ENCODE data around the gene PITX2. TPM values are rescaled to one million over a fixed set of nuclear protein-coding genes. Genes with fewer than 3 reads are reported as not detected.
A peak's percentile ranks its signal among the peaks of the same experiment; 100 is the strongest.

PITX2 gene
- total and polyA plus RNA-seq, 10 donors: 0.12 TPM; not detected in 9

GRCh38 chr4:110613745-110614144 is 9.1 kb downstream of the PITX2 start:
- H3K27me3 ChIP-seq (replicated peaks in 1 of 7): peaks cover 0 to 100% (median 98%) of the 10 kb centered on the region in 7 donors
- H3K36me3 ChIP-seq: no peaks in the 10 kb centered on the region
- TF ChIP-seq POLR2A (IDR thresholded peaks at IDR 0.05) (no peak), CTCF (IDR thresholded peaks at IDR 0.05 in 8 of 11, conservative IDR thresholded peaks at IDR 0.05 in 3 of 11) (no peak)
- peaks cover 0 to 7% (median 0%) of the 10 kb centered on the region in 8 donors for H3K9me3 ChIP-seq
- no peak overlapping the region for H3K4me3 ChIP-seq
- H3K27ac ChIP-seq: no peak overlapping the region
- DNase-seq: no peak
- WGBS, 5 donors: 15 to 20% (median 17%) methylated on average over 3 of the region's 3 CpGs
- intact Hi-C loops (cut with DNase I; ENCODE audit: low total_unique reads): no loop called here
- peaks cover 0 to 19% (median 3%) of the 10 kb centered on the region in 6 donors for H3K4me1 ChIP-seq

- WGBS, 5 donors: 9 to 21% (median 13%) methylated on average over 22 to 23 of the region's 23 CpGs
- TF ChIP-seq POLR2AphosphoS5 (IDR thresholded peaks at IDR 0.05) (no peak), POLR2A (IDR thresholded peaks at IDR 0.05) (no peak), CTCF (IDR thresholded peaks at IDR 0.05 in 8 of 11, conservative IDR thresholded peaks at IDR 0.05 in 3 of 11) (no peak)
Measured at GRCh38 chr4:110612631-110613269, 10.1 kb downstream of the PITX2 start.

GRCh38 chr4:110611968-110612447 is 10.9 kb downstream of the PITX2 start:
- H3K4me3 ChIP-seq: peak overlapping the region in 1 of 8 donors; percentile 22
- no peaks in the 10 kb centered on the region for H3K36me3 ChIP-seq
- WGBS, 5 donors: 12 to 19% (median 14%) methylated on average over 28 to 30 of the region's 30 CpGs
- peaks cover 0 to 18% (median 3%) of the 10 kb centered on the region in 6 donors for H3K4me1 ChIP-seq
- no peak for TF ChIP-seq CTCF (IDR thresholded peaks at IDR 0.05 in 8 of 11, conservative IDR thresholded peaks at IDR 0.05 in 3 of 11)
- no peak for TF ChIP-seq POLR2AphosphoS5 (IDR thresholded peaks at IDR 0.05)
- TF ChIP-seq POLR2A (IDR thresholded peaks at IDR 0.05): no peak
- H3K9me3 ChIP-seq: peaks cover 0 to 2% (median 0%) of the 10 kb centered on the region in 8 donors
- H3K27me3 ChIP-seq (replicated peaks in 1 of 7): peaks cover 0 to 99% (median 85%) of the 10 kb centered on the region in 7 donors
- no peak for DNase-seq
- H3K27ac ChIP-seq: no peak overlapping the region
- intact Hi-C loops (cut with DNase I; ENCODE audit: low total_unique reads): no loop called here

More at GRCh38 chr4:110612631-110613269, 10.1 kb downstream of the PITX2 start:
- peaks cover 0 to 18% (median 3%) of the 10 kb centered on the region in 6 donors for H3K4me1 ChIP-seq
- peaks cover 0 to 100% (median 92%) of the 10 kb centered on the region in 7 donors for H3K27me3 ChIP-seq (replicated peaks in 1 of 7)
- H3K36me3 ChIP-seq: no peaks in the 10 kb centered on the region
- H3K27ac ChIP-seq: no peak overlapping the region
- H3K4me3 ChIP-seq: no peak overlapping the region
- no peaks in the 10 kb centered on the region for H3K9me3 ChIP-seq
- intact Hi-C loops (cut with DNase I; ENCODE audit: low total_unique reads): no loop called here
- DNase-seq: no peak

All from spleen (tissue), 11 donors.